Astrocyte (in vitro differentiated cells and primary cell): Measurements from ENCODE around the gene EML3.

Experiments
- EZH2 ChIP-seq: IDR thresholded peaks from 2 replicates; pipeline ENCODE4 v1.6.1; 2012; ENCODE audit warnings: mild to moderate bottlenecking, low read length, inconsistent platforms; ENCODE audit not compliant: insufficient read depth
- TF ChIP-seq, protein P1 (sequence below): IDR thresholded peaks from 2 replicates; pipeline ENCODE4 v1.5.1; 2011; ENCODE audit warnings: low read depth, mild to moderate bottlenecking, inconsistent platforms, low read length, moderate library complexity; ENCODE audit not compliant: insufficient read depth

DNA sequence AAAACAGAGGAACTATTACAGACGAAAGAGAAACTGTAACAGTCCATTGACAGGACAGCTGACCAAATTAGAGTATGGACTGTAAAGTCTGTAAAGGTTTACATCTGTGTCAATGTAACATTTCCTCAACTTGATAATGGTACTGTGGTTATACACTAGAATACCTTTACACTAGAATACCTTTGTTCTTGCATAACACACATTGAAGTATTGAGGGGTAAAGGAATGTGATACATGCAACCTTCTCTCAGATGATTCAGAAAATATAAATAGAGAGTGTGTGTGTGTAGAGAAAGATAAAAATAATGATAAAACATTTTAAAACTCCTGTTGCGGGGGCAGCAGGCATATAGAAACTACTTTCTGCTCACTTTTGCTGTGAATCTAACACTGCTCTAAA lies 33.3 kb downstream of the EML3 start:
- TF ChIP-seq, protein P1, sequence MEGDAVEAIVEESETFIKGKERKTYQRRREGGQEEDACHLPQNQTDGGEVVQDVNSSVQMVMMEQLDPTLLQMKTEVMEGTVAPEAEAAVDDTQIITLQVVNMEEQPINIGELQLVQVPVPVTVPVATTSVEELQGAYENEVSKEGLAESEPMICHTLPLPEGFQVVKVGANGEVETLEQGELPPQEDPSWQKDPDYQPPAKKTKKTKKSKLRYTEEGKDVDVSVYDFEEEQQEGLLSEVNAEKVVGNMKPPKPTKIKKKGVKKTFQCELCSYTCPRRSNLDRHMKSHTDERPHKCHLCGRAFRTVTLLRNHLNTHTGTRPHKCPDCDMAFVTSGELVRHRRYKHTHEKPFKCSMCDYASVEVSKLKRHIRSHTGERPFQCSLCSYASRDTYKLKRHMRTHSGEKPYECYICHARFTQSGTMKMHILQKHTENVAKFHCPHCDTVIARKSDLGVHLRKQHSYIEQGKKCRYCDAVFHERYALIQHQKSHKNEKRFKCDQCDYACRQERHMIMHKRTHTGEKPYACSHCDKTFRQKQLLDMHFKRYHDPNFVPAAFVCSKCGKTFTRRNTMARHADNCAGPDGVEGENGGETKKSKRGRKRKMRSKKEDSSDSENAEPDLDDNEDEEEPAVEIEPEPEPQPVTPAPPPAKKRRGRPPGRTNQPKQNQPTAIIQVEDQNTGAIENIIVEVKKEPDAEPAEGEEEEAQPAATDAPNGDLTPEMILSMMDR, result no peak
- no peak for TF ChIP-seq EZH2
